ELR (cell line): ENCODE data around the gene CDC34.
A peak's percentile ranks its signal among the peaks of the same experiment; 100 is the strongest.

Experiments used
- DNase-seq: peaks from one replicate; pipeline ENCODE4 v3.0.0-alpha.2; 2015; ENCODE audit warnings: low read depth

CDC34 gene

DNA sequence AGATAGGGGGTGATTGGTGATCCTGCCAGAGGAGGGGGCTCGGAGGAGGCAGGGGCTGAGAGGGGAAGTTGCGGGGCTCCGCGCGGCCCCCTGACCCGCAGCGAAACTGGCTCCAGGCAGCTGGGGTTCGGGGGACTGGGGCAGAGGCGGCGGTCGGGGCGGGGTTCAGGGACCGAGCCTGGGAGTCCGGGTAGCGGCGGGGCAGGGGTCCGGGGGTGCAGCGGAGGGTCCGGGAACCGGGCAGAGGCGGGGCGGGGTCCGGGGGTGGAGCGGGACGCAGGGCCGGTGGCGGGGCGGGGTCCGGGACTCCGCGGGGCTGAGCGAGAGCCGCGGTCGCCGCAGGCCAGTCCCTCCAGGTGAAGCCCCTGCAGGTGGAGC lies 34.1 kb upstream of the CDC34 start:
- DNase-seq = no peak

DNA sequence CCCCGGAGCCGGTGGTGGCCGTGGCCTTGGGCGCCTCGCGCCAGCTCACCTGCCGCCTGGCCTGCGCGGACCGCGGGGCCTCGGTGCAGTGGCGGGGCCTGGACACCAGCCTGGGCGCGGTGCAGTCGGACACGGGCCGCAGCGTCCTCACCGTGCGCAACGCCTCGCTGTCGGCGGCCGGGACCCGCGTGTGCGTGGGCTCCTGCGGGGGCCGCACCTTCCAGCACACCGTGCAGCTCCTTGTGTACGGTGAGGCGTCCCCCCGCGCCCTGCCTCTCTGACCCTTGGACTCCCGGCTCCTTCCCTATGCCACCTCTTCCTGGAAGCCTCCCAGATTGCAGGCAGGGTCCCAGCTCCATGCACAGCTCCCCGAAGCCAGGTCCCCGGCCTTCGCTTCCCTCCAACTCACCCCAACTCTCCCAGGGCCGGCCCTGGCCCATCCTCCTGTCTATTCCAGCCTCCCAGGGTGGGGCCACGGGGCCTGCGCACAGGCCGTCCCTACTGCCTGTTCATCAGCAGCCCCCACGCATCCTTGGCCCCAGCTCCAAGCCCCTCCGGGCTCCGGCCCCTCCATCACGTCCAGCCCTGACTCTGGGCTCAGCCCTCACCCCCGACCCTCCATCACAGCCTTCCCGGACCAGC lies 33.6 kb upstream of the CDC34 start:
- DNase-seq = no peak

DNA sequence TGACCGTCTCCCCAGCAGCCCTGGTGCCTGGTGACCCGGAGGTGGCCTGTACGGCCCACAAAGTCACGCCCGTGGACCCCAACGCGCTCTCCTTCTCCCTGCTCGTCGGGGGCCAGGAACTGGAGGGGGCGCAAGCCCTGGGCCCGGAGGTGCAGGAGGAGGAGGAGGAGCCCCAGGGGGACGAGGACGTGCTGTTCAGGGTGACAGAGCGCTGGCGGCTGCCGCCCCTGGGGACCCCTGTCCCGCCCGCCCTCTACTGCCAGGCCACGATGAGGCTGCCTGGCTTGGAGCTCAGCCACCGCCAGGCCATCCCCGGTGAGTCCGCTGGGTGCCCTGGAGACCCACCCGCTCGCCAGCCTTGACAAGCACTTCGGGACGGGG lies 33.1 kb upstream of the CDC34 start:
- DNase-seq = no peak

DNA sequence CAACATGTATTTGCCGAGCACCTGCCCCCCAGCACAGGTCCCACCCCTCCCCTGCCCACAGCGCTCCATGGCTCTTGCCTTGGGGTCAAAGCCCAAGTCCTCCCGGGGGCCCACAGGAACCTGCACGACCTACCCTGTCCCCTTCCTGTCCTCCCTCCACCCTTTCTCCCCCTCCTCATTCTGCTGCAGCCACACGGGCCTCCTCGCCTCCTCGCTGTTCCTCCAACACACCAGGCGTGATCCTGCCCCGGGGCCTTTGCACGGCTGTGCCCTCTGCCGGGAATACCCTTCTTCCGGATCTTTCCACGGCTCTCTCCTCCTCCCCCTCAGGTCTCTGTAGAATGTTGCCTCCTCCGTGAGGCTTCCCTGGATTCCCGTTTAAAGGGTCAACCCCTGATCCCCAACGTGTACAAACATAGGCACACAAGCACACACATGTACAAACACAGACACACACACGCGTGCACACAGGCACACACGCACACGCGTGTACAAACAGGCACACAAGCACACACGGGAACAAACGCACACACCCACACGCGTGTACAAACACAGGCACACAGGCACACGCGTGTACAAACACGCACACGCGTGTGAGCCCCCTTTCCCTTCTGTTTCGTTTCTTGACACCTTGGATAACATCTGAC lies 32.5 kb upstream of the CDC34 start:
- DNase-seq = no peak

- DNase-seq = no peak
Observed at GRCh38 chr19:501646-502045, 29.9 kb upstream of the CDC34 start.

- DNase-seq = no peak
Observed at GRCh38 chr19:504616-505015, 26.9 kb upstream of the CDC34 start.

DNA sequence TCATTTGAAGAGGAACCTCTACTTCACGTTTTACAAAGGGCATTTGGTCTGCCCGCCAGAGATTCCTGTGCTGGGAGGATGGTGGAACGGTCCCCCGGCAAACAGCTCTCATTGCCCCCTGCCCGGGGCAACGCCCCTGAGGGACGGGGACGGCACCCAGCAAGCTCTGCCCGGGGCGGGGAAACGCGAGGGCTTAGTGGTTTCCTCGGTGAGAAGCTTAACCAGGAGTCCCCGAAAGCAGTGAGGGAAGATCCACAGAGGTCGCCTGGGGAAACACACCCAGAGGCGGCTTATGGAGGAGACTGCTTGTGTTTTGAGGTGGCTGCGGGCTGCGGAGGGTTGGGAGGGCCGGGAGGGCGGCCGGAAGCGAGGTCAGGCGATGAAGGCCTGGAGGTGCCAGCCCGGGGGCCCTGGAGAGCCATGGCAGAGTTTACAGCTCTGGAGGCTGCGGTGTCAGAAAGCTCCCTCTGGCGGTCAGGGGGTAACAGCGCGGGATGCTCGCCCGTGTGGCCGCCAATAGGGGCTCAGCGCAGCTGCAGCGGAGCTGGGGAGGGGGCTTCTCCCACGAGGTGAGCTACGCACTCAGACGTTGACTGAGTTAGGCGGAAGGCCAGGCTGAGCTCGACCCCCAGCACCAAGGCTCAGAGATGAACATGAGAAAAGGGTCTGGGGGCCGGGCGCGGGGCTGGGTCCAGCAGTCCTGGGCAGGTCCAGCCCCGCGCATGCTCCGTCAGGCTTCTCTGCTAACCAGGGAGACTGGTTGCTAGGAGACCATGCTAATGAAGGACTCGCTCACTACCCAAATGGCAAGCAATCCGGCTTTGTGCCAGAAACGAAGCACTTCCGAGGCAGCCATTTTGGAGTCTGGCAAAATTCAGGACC lies 24.9 kb upstream of the CDC34 start:
- DNase-seq = peak; percentile 100

GRCh38 chr19:507286-508203 lies 24.0 kb upstream of the CDC34 start, which contains the start of gene TPGS1:
Gene TPGS1, plus strand, starts transcription at chr19:507497. Its CDS starts 10 bp downstream, at chr19:507507.
- peak; percentile 84 for DNase-seq

GRCh38 chr19:508204-509150 lies 23.1 kb upstream of the CDC34 start:
- DNase-seq = no peak

DNA sequence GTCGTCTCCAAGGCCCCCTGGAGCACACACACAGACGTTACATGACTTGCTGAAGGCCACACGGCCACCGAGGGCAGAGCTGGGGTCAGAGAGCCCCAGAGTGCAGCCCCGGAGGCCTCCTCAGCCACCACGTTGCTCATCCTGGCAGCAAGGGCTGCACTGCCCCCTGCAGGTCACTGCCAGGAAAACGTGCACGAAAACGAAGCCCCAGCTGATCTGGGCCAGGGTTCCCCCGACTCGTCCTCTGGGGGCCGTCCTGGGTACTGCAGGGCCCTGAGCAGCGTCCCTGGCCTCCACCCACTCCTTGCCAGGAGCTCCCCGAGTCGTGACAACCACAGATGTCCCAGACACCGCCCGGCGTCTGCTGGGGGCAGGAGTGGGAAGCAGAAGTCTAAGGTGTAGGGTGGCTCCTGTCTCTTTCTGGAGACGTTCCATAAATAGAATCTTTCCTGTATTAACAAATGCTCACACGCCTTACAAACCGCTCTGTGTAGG lies 20.9 kb upstream of the CDC34 start:
- DNase-seq = peak; percentile 87

DNA sequence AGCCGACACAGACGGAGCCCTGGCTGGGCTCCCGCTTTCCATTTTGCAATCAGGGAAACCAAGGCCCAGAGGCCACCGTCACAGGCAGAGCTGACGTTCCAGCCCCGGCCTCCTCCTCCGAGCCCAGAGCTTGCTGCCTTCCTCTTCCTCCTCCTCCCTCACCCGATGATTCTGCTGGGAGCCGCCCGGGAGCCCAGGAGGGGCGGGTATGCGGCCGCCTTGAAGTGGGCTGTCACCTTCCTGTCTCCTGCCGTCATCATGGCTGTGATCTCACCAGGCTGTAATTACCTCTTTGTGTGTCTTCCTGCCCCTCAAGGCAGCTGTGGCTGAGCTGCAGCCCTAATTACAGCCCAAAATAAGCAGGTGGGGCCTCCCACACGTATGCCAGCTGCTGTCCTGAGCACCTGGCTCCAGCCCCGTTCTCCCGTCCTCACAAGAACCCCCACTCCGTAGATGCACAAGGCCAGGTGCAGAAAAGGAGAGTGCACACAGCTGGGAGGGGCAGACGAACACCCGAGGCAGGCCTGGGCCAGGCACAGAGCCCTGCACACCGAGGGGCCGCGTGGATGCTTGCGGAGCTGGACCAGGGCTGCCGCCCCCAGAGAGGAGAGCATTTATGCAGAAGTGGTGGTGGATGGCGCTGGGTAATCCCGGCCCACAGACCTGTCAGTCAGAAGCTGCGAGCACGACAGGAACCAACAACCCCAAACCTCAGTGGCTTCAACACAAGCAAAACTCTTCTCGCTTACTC lies 20.3 kb upstream of the CDC34 start:
- DNase-seq = no peak

DNA sequence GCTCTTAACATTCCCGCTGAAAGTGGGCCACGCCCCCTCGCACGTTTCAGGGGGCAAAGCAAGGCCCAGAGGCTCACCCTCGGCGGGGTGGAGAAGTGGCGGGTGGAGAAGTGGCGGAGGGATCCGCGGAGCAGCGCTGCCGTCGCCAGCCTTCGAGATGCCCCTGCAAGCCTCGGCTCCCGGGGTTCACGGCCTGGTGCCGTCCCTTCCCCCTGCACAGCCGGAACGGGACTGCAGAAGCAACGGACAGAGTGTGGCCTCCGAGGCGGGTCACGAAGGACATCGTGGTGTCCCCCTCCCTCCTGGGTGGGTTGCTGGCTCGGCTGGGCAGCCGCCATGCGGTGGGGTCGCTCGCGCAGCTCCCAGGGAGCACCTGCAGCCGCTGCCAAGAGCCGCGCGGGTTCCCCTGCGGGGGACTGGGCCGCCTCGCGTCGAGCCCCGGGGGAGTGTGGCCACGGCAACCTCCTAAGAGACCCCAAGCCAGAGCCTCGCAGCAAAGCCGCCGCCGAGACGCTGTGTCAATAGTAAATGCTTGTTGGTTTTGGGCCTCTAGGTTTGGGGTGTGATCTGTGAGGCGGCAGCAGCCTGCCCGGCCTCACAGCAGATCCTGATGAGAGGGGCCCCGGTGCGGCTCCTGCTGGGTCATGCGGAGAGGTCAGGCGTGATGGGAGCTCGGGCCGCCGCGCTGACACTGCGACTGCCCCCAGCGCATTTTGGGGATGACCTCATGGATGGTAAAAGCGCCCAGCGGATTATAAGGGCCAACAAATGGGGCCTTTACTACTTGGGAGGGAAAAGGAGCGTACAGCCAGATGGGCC lies 18.8 kb upstream of the CDC34 start:
- DNase-seq = no peak

- DNase-seq = no peak
Observed at GRCh38 chr19:513368-514165, 18.0 kb upstream of the CDC34 start.

DNA sequence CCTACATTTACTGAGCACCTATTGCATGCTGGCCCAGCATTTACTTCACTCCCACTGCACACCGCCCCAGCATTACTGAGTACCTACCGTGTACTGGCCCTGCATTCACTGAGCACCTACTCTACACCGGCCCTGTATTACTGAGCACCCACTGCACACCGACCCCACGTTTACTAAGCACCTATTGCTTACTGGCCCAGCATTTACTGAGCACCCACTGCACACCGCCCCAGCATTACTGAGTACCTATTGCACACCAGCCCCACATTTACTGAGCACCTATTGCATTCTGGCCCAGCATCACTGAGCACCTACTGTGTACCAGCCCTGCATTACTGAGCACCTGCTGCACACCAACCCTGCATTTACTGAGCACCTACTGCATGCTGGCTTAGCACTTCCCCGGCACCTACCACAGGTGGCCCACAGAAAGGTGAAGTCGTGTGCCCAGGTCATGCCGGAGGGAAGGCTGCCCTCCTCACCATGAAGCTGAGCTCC lies 17.3 kb upstream of the CDC34 start:
- DNase-seq = no peak

DNA sequence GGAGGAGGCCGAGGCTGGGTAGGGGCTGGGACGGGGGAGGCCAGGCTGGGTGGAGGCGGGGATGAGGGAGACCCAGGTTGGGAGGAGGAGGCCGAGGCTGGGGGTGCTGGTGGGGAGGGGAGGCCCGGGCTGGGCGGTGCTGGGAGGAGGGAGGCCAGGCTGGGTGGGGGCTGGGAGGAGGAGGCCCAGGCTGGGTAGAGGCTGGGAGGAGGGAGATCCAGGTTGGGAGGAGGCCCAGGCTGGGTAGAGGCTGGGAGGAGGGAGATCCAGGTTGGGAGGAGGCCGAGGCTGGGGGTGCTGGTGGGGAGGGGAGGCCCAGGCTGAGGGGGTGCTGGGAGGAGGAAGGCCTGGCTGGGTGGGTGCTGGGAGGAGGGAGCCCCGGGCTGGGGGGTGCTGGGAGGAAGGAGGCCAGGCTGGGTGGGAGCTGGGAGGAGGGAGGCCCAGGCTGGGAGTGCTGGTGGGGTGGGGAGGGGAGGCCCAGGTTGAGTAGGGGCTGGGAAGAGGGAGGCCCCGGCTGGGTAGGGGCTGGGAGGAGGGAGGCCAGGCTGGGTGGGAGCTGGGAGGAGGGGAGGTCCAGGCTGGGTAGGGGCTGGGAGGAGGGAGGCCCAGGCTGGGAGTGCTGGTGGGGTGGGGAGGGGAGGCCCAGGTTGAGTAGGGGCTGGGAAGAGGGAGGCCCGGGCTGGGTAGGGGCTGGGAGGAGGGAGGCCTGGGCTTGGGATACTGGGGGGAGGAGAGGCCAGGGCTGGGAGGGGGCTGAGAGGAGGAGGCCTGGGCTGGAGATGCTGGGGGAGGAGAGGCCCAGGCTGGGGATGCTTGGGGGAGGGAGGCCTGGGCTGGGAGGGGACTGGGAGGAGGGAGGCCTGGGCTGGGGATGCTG lies 13.6 kb upstream of the CDC34 start:
- no peak for DNase-seq

GRCh38 chr19:518598-519231 lies 12.8 kb upstream of the CDC34 start:
- no peak for DNase-seq
